Measurements from ENCODE around the gene RTCA.
A peak's percentile ranks its signal among the peaks of the same experiment; 100 is the strongest.
"Not testable (repeated sequence)": the region's sequence is repeated elsewhere in the genome, so short reads cannot be mapped to it uniquely, and the experiment has no call there.

The RTCA gene

GRCh38 chr1:100261686-100262085 lies 4.3 kb upstream of the RTCA start:
- DNase-seq (ENCODE audit: low spot score), result no peak

- not testable (repeated sequence) for DNase-seq (ENCODE audit: low spot score)
Observed at GRCh38 chr1:100264081-100264480, 1.9 kb upstream of the RTCA start.

GRCh38 chr1:100265562-100265930 lies 470 bp upstream of the RTCA start:
- DNase-seq (ENCODE audit: low spot score), result peak; percentile 16

GRCh38 chr1:100266741-100267140 lies 725 bp downstream of the RTCA start:
- no peak for DNase-seq (ENCODE audit: low spot score)

- DNase-seq (ENCODE audit: low spot score), result no peak
Observed at GRCh38 chr1:100267284-100267683, 1.3 kb downstream of the RTCA start.

- no peak for DNase-seq (ENCODE audit: low spot score)
Observed at GRCh38 chr1:100268202-100268601, 2.2 kb downstream of the RTCA start.

- DNase-seq (ENCODE audit: low spot score), result no peak
Observed at GRCh38 chr1:100277866-100278265, 11.8 kb downstream of the RTCA start.

- DNase-seq (ENCODE audit: low spot score), result no peak
Observed at GRCh38 chr1:100279358-100279923, 13.4 kb downstream of the RTCA start.

- no peak for DNase-seq (ENCODE audit: low spot score)
Observed at GRCh38 chr1:100279954-100280682, 14.1 kb downstream of the RTCA start.

GRCh38 chr1:100284591-100284990 lies 18.6 kb downstream of the RTCA start:
- no peak for DNase-seq (ENCODE audit: low spot score)

- no peak for DNase-seq (ENCODE audit: low spot score)
Observed at GRCh38 chr1:100287162-100287561, 21.1 kb downstream of the RTCA start.

GRCh38 chr1:100290291-100290690 lies 24.3 kb downstream of the RTCA start:
- no peak for DNase-seq (ENCODE audit: low spot score)

- DNase-seq (ENCODE audit: low spot score), result no peak
Observed at GRCh38 chr1:100292711-100293110, 26.7 kb downstream of the RTCA start.

- no peak for DNase-seq (ENCODE audit: low spot score)
Observed at GRCh38 chr1:100296140-100296539, 30.1 kb downstream of the RTCA start.

- DNase-seq (ENCODE audit: low spot score), result not testable (repeated sequence)
Observed at GRCh38 chr1:100296997-100297396, 31.0 kb downstream of the RTCA start.

GRCh38 chr1:100298512-100298911 lies 32.5 kb downstream of the RTCA start:
- DNase-seq (ENCODE audit: low spot score), result no peak

- DNase-seq (ENCODE audit: low spot score), result no peak
Observed at GRCh38 chr1:100299521-100300222, 33.7 kb downstream of the RTCA start.

- no peak for DNase-seq (ENCODE audit: low spot score)
Observed at GRCh38 chr1:100300691-100301090, 34.7 kb downstream of the RTCA start.

GRCh38 chr1:100302739-100303138 lies 36.7 kb downstream of the RTCA start:
- DNase-seq (ENCODE audit: low spot score), result no peak

- DNase-seq (ENCODE audit: low spot score), result no peak
Observed at GRCh38 chr1:100304227-100304626, 38.2 kb downstream of the RTCA start.

- no peak for DNase-seq (ENCODE audit: low spot score)
Observed at GRCh38 chr1:100304921-100305320, 38.9 kb downstream of the RTCA start.

GRCh38 chr1:100305954-100306353 lies 39.9 kb downstream of the RTCA start:
- DNase-seq (ENCODE audit: low spot score), result no peak

- no peak for DNase-seq (ENCODE audit: low spot score)
Observed at GRCh38 chr1:100306735-100307313, 40.8 kb downstream of the RTCA start.

Data from hepatic stellate cell (primary cell).